ENCODE measurements around the gene TTF2. TPM values are rescaled to one million over a fixed set of nuclear protein-coding genes. Genes with fewer than 3 reads are reported as not detected.
"Not testable (repeated sequence)": the region's sequence is repeated elsewhere in the genome, so short reads cannot be mapped to it uniquely, and the experiment has no call there.

TTF2 gene
- polyA plus RNA-seq, 3 donors from 2014 or later: 0.29 to 10.8 (median 2.8) TPM

DNA sequence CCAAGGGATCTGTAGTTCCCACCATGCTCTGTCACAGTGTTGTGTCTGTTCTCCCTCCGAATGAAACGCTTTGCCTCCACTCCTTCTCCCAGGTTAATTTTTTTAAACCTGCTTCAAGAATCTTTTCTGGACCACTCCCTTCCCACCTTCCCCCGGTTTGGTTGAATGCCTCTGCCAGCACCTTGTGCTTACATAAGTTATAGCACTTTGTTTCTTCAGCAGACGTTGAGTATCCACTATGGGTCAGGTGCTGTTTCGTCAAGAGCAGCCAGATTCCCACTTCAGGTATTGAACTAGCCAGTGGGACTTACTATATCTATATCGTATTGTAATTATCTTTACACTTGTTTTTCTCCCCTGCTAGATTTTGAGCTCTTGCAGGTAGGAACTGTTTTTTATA lies 27.6 kb downstream of the TTF2 start:
- peaks cover 21 to 36% (median 30%) of the 10 kb centered on the region in 3 donors for H3K36me3 Mint-ChIP-seq
- H3K27ac Mint-ChIP-seq: no peak overlapping the region
- no peak for DNase-seq
- no peaks in the 10 kb centered on the region for H3K4me1 Mint-ChIP-seq
- H3K27me3 Mint-ChIP-seq (ENCODE audit: low read depth in 3 of 3): peaks cover 0 to 2% (median 0%) of the 10 kb centered on the region in 3 donors
- H3K9me3 Mint-ChIP-seq: no peaks in the 10 kb centered on the region
- no peak overlapping the region for H3K4me3 Mint-ChIP-seq

DNA sequence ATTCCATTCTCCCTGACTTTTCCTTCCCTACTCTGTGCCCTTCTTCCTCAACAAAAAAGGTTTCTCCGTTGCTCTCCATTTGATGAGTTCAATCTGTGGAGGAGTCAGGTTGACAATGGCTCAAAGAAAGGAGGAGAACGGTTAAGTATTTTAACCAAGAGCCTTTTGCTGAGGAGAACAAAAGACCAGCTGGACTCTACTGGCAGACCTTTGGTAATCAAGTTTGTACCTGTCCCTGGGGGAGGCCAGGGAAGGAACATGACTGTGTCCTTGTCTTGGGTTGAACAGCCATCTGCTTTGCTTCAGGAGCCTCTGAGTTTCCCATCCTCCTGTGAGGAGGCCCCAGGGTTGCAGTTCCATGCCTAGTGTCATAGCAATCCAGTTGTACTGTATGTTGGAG lies 29.9 kb downstream of the TTF2 start:
- H3K9me3 Mint-ChIP-seq: no peaks in the 10 kb centered on the region
- no peak overlapping the region for H3K4me3 Mint-ChIP-seq
- DNase-seq: no peak
- H3K27me3 Mint-ChIP-seq (ENCODE audit: low read depth in 3 of 3): no peaks in the 10 kb centered on the region
- H3K4me1 Mint-ChIP-seq: peaks cover 0 to 5% of the 10 kb centered on the region in 2 donors
- H3K36me3 Mint-ChIP-seq: peaks cover 26 to 39% (median 28%) of the 10 kb centered on the region in 3 donors
- H3K27ac Mint-ChIP-seq: no peak overlapping the region

DNA sequence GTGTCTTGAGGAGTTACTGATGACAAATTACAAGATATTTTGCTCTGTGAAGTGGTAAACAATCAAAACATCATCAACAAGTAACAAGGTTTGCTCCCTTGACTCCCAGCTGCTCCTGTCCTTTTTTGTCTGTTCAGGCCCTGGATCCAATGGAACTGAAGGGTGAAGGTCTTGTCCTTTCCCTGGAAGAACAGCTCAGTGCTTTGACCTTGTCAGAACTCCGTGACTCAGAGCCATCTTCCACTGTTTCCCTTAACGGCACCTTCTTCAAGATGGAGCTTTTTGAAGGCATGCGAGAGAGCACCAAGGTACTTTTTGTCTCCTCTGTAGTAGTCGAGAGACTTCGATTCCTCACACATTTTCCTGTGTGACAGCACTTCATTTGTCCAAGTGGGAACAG lies 32.5 kb downstream of the TTF2 start:
- no peaks in the 10 kb centered on the region for H3K9me3 Mint-ChIP-seq
- no peak overlapping the region for H3K4me3 Mint-ChIP-seq
- no peak overlapping the region for H3K27ac Mint-ChIP-seq
- H3K27me3 Mint-ChIP-seq (ENCODE audit: low read depth in 3 of 3): no peaks in the 10 kb centered on the region
- peaks cover 30 to 48% (median 34%) of the 10 kb centered on the region in 3 donors for H3K36me3 Mint-ChIP-seq
- no peak for DNase-seq
- peaks cover 0 to 5% of the 10 kb centered on the region in 2 donors for H3K4me1 Mint-ChIP-seq

DNA sequence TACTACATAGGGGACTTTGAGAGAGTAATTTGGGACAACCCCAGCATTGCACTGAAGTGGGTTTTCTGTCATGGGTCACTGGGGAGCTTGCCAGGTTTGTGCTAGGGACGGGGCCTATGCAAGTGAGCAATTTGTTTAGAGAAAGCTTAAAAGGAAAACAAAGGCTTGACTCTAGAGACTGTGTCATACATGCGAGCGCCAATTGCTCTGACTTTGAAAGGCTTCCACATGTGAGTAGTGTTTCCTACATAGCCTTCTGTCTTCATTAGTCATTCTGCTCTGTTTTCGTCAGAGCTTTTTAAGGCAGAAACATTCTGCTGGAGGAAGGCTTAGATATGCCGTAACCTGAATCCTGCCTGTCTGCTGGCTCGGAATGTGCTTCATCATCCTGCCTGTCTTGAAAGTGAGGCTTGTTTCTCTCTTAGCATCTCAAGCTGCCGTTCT lies 33.0 kb downstream of the TTF2 start:
- H3K4me1 Mint-ChIP-seq: peaks cover 0 to 5% of the 10 kb centered on the region in 2 donors
- H3K27ac Mint-ChIP-seq: no peak overlapping the region
- peaks cover 28 to 50% (median 34%) of the 10 kb centered on the region in 3 donors for H3K36me3 Mint-ChIP-seq
- no peak for DNase-seq
- no peaks in the 10 kb centered on the region for H3K9me3 Mint-ChIP-seq
- no peak overlapping the region for H3K4me3 Mint-ChIP-seq
- H3K27me3 Mint-ChIP-seq (ENCODE audit: low read depth in 3 of 3): no peaks in the 10 kb centered on the region

DNA sequence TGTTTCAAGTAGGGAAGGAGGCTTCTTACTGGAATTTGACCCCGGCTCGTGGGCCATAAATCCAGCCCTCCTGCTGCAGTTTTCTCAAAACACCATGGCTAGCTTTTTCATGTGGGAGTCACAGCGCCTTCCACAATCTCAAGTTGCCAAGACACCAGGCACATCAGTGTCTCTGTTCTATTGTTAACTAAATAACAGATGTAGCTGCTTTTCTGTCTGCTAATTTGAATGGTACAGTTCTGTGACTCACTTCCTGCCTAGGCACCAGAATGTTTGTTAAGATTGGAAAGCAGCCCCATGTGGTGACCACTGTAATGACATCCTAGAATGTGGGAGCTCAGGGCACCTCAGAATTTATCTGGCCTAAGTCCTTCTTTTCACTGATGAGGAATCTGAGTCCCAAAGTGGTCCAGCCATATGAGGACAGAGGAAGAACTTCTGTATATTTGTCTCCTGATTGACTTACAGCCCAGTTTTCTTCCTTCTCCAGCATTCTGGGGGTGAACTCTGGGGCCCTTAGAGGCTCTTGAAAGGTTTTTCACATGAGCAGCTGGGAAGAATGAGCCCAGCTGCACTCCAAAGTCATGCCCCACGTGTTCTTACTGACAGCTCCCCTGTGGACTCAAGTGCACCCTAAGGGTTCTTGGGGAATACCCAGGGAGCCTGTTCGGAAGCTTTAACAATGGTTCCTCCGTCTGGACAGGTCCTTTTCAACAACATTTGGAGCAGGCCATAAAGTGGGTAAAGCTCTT lies 33.9 kb downstream of the TTF2 start:
- Mint-ChIP-seq H3K27me3 (ENCODE audit: low read depth in 3 of 3) (no peaks in the 10 kb centered on the region), H3K27ac (peak overlapping the region in 1 of 6 donors; percentile 28), H3K4me3 (no peak overlapping the region), H3K36me3 (peaks cover 32 to 52% (median 35%) of the 10 kb centered on the region in 3 donors), H3K9me3 (no peaks in the 10 kb centered on the region), H3K4me1 (peaks cover 0 to 5% of the 10 kb centered on the region in 2 donors)
- peak; percentile 3 to 15 (median 9) for DNase-seq

DNA sequence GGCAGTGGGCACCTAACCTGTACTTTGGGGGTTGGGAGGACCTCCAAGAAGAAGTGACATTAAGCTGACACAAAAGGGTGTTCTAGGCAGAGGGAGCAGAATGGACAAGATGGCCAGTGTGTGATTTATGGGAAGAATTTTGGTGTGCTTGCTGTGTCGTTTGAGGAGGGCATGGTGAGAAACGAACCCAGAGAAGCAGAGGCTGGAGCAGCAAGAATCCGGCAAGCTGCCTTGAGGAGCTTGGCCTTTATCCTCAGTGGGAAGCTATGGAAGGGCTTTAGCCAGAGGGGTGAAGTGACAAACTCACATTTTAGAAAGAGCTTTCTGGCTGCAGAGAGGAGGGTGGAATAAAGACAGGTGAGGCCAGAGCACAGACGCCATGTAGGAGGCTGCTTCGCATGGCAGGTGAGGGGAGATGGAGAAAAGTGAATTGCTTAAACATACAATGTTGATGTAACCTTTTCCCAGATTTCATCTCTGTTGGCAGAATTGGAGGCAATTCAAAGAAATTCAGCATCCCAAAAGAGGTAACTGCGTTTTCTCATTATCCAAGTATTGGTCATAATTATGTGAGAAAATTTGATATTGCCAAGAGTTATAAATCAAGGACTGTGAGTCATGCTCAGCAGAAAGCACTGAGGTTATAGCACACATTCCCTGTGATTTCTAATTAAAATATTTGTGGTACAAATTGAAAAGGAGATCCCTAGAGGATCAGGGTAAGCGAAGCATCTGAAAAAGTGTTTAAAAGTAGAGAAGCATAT lies 34.9 kb downstream of the TTF2 start:
- no peak for DNase-seq
- Mint-ChIP-seq H3K4me1 (peaks cover 0 to 5% of the 10 kb centered on the region in 2 donors), H3K27ac (no peak overlapping the region), H3K9me3 (no peaks in the 10 kb centered on the region), H3K36me3 (peaks cover 29 to 54% (median 38%) of the 10 kb centered on the region in 3 donors), H3K4me3 (no peak overlapping the region), H3K27me3 (ENCODE audit: low read depth in 3 of 3) (no peaks in the 10 kb centered on the region)

DNA sequence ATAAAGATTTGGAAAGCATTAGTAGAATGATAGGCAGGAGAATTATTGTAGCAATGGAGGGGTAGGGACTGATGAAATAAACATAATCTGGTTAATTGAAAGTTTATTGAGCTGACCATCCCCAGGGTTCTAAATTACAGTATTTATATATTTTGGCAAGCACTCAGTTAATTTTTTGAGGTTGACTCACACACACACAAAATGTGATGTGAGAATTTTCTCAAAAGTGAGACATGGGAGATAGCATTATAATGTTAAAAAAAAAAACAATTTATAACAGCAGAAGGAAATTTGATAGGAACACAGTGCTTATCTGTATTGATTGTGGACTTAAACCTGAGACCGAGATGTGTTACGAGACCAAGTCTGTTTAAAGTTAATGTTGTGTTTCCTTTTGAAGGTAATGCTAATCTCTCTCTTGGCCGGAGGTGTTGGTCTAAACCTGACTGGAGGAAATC lies 36.9 kb downstream of the TTF2 start:
- peak overlapping the region in 1 of 6 donors; percentile 21 for H3K27ac Mint-ChIP-seq
- no peak overlapping the region for H3K4me3 Mint-ChIP-seq
- no peak for DNase-seq
- peaks cover 0 to 5% of the 10 kb centered on the region in 2 donors for H3K4me1 Mint-ChIP-seq
- peaks cover 23 to 49% (median 36%) of the 10 kb centered on the region in 3 donors for H3K36me3 Mint-ChIP-seq
- no peaks in the 10 kb centered on the region for H3K9me3 Mint-ChIP-seq
- no peaks in the 10 kb centered on the region for H3K27me3 Mint-ChIP-seq (ENCODE audit: low read depth in 3 of 3)

DNA sequence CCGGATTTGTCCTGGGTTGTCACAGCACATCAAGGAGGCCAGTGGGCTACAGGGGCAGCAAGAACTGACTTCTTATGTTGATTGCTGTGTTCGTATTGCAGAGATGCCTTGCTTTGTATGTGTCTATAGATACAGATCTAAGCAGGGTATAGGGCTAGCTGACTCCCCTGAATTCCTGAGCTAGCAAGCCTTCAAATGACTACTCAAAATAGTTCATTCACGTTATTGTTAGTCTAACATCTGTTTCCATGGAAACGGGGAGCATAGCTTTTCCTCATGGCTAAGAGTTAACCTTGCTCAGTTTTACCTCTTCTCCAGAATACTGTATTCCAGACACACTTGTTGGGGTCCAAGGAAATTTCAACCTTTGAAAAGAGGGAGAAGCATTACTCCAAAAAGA lies 37.3 kb downstream of the TTF2 start:
- no peak for DNase-seq
- Mint-ChIP-seq H3K4me3 (no peak overlapping the region), H3K27ac (no peak overlapping the region), H3K9me3 (no peaks in the 10 kb centered on the region), H3K36me3 (peaks cover 27 to 49% (median 40%) of the 10 kb centered on the region in 3 donors), H3K27me3 (ENCODE audit: low read depth in 3 of 3) (no peaks in the 10 kb centered on the region), H3K4me1 (peaks cover 0 to 5% of the 10 kb centered on the region in 2 donors)

DNA sequence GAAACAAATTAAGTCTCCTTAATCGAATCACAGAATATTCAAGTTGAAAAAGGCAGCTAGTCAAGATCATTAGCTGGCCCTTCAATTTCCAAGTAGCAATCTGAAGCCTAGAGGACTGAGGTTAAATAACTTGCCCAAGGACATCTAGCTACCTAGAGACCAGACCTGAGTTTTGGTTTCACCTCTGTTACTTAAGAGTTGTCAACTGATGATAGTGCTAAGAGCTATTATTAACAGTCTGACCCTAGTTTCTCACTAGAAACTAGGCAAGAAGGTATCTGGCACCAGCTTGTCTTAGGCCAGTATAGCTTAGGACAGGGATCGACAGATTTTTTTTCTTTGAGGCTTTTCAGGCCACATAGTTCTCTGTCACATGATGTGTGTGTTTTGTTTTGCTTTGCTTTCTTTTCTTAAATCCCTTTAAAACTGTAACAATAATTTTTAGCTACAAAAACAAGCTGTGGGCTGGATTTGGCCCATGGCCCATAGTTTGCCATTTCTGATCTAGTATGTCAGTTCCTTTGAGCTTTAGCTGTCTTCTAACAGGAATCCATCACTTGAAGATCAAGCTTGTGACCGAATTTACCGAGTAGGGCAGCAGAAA lies 38.3 kb downstream of the TTF2 start:
- no peak overlapping the region for H3K4me3 Mint-ChIP-seq
- H3K9me3 Mint-ChIP-seq: no peaks in the 10 kb centered on the region
- H3K4me1 Mint-ChIP-seq: peaks cover 0 to 5% of the 10 kb centered on the region in 2 donors
- no peak for DNase-seq
- no peak overlapping the region for H3K27ac Mint-ChIP-seq
- peaks cover 23 to 52% (median 40%) of the 10 kb centered on the region in 3 donors for H3K36me3 Mint-ChIP-seq
- no peaks in the 10 kb centered on the region for H3K27me3 Mint-ChIP-seq (ENCODE audit: low read depth in 3 of 3)

DNA sequence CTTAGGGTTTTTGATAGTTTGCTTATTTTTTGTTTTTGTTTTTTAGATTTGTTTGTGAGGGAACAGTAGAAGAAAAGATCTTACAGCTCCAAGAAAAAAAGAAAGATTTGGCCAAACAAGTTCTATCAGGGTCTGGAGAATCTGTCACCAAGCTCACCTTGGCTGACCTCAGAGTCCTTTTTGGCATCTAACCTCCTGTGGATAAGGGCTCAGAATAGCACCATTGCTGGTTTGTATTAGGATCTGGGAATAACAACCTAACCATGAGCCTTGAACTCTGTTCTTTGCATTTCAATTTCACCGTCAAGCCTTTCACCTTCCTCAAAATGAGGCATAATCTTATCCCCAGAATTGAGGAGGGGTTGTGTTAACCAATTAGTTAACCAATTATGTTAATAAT lies 41.2 kb downstream of the TTF2 start:
- H3K9me3 Mint-ChIP-seq: no peaks in the 10 kb centered on the region
- no peaks in the 10 kb centered on the region for H3K27me3 Mint-ChIP-seq (ENCODE audit: low read depth in 3 of 3)
- H3K36me3 Mint-ChIP-seq: peaks cover 18 to 49% (median 40%) of the 10 kb centered on the region in 3 donors
- no peak for DNase-seq
- no peak overlapping the region for H3K27ac Mint-ChIP-seq
- no peak overlapping the region for H3K4me3 Mint-ChIP-seq
- no peaks in the 10 kb centered on the region for H3K4me1 Mint-ChIP-seq

DNA sequence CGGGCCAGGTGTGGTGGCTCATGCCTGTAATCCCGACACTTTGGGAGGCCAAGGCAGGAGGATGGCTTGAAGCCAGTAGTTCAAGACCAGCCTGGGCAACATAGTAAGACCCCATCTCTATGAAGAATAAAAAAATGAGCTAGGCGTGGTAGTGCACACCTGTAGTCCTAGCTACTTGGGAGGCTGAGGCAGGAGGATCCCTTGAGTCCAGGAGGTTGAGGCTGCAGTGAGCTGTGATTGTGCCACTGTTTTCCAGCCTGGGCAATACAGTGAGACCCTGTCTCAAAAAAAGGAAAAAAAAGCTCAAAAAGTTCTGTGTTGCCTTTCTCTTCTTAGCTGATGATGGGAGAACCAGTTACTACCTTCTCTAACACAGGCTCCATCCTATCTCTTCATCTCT lies 41.7 kb downstream of the TTF2 start:
- not testable (repeated sequence) for H3K4me3 Mint-ChIP-seq; H3K4me1 Mint-ChIP-seq; H3K9me3 Mint-ChIP-seq; DNase-seq; H3K27ac Mint-ChIP-seq; H3K27me3 Mint-ChIP-seq (ENCODE audit: low read depth in 3 of 3)
- H3K36me3 Mint-ChIP-seq: peaks cover 14 to 47% (median 36%) of the 10 kb centered on the region in 3 donors

DNA sequence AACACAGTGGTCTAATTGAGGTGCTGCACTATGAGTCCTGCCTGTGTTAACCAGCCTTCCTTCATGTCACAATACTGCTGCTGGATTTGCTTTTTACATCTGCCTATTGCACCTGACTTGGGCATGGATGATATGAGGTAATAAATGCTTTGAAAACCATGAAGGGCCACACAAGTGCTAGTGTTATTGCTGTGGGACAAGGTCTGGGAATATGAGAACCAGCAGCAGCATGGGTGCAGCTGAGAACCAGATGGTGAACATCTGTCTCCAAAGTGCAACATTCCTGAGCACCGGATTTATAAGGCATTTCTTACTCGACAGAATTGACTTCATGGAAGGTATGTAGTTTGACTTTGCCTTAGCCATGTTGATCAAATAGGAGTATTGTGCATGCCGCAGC lies 44.9 kb downstream of the TTF2 start:
- Mint-ChIP-seq H3K9me3 (no peaks in the 10 kb centered on the region), H3K36me3 (peaks cover 10 to 30% (median 21%) of the 10 kb centered on the region in 3 donors), H3K27me3 (ENCODE audit: low read depth in 3 of 3) (peaks cover 0 to 5% (median 4%) of the 10 kb centered on the region in 3 donors), H3K4me3 (no peak overlapping the region), H3K27ac (no peak overlapping the region), H3K4me1 (no peaks in the 10 kb centered on the region)
- DNase-seq: no peak

DNA sequence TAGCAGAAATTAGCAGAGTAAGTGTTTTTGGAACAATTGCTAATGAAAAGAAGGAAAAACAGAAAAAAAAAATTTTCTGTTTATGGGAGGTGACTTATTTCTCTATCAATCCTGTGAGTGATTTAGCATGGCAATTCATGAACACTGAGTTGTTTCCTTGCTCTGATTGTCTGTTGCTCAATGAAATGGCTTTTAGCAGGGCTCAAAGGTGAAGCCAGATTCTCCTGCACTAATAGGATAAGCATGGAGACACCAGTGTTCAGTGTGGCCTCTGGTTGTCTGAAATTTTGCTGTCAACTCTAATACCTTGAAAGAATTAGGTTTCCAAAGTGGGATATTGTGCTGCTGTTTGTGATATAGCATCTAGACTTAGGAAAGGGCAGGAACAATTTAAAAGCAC lies 45.6 kb downstream of the TTF2 start:
- no peaks in the 10 kb centered on the region for H3K9me3 Mint-ChIP-seq
- H3K4me1 Mint-ChIP-seq: no peaks in the 10 kb centered on the region
- no peak for DNase-seq
- H3K36me3 Mint-ChIP-seq: peaks cover 5 to 23% (median 14%) of the 10 kb centered on the region in 3 donors
- peaks cover 2 to 5% (median 4%) of the 10 kb centered on the region in 3 donors for H3K27me3 Mint-ChIP-seq (ENCODE audit: low read depth in 3 of 3)
- H3K27ac Mint-ChIP-seq: no peak overlapping the region
- H3K4me3 Mint-ChIP-seq: no peak overlapping the region

DNA sequence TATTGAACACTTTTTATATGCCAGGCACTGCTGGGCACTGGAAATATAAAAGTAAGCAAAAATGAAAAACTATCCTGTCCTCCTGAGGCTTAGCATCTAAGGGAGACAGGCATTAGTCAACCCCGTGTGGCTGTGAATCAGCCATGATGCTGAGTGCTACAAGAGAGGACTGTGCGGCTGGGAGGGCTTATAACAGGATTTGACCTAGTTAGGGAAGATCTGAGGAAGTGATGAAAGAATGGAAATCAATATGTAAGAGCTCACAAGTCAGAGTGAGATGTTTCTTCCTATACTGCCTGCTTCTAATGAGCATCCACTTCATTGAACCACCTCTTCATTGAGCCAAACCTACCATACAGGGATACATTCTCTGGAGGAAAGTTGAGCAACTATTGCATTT lies 46.4 kb downstream of the TTF2 start:
- peaks cover 4 to 23% (median 9%) of the 10 kb centered on the region in 3 donors for H3K36me3 Mint-ChIP-seq
- DNase-seq: no peak
- H3K4me3 Mint-ChIP-seq: no peak overlapping the region
- no peaks in the 10 kb centered on the region for H3K9me3 Mint-ChIP-seq
- no peaks in the 10 kb centered on the region for H3K4me1 Mint-ChIP-seq
- H3K27me3 Mint-ChIP-seq (ENCODE audit: low read depth in 3 of 3): peaks cover 2 to 5% (median 4%) of the 10 kb centered on the region in 3 donors
- no peak overlapping the region for H3K27ac Mint-ChIP-seq
